NCI-H1048 (cell line): ENCODE results near the gene ADAMTS19.
A peak's percentile ranks its signal among the peaks of the same experiment; 100 is the strongest.
"Not testable (repeated sequence)": the region's sequence is repeated elsewhere in the genome, so short reads cannot be mapped to it uniquely, and the experiment has no call there.

ENCODE experiments used
- DNase-seq: peaks from one replicate; lab custom pipeline; 2025; lab: John Stamatoyannopoulos, UW

The ADAMTS19 gene

GRCh38 chr5:129593525-129593924 lies 133.4 kb downstream of the ADAMTS19 start:
- no peak for DNase-seq

GRCh38 chr5:129601576-129601975 lies 141.5 kb downstream of the ADAMTS19 start:
- DNase-seq: no peak

GRCh38 chr5:129608350-129608749 lies 148.3 kb downstream of the ADAMTS19 start:
- DNase-seq: no peak

GRCh38 chr5:129609710-129610109 lies 149.6 kb downstream of the ADAMTS19 start:
- no peak for DNase-seq

- DNase-seq: no peak
Observed at GRCh38 chr5:129616517-129616916, 156.4 kb downstream of the ADAMTS19 start.

GRCh38 chr5:129617206-129617605 lies 157.1 kb downstream of the ADAMTS19 start:
- DNase-seq: no peak

- DNase-seq: no peak
Observed at GRCh38 chr5:129619782-129620181, 159.7 kb downstream of the ADAMTS19 start.

- DNase-seq: no peak
Observed at GRCh38 chr5:129622531-129622930, 162.4 kb downstream of the ADAMTS19 start.

GRCh38 chr5:129629575-129629974 lies 169.5 kb downstream of the ADAMTS19 start:
- DNase-seq: no peak

GRCh38 chr5:129630101-129630500 lies 170.0 kb downstream of the ADAMTS19 start:
- no peak for DNase-seq

GRCh38 chr5:129631961-129632360 lies 171.9 kb downstream of the ADAMTS19 start:
- no peak for DNase-seq

GRCh38 chr5:129637501-129637900 lies 177.4 kb downstream of the ADAMTS19 start:
- not testable (repeated sequence) for DNase-seq

- no peak for DNase-seq
Observed at GRCh38 chr5:129639331-129639730, 179.2 kb downstream of the ADAMTS19 start.

GRCh38 chr5:129652349-129653056 lies 192.4 kb downstream of the ADAMTS19 start:
- no peak for DNase-seq

GRCh38 chr5:129653057-129653375 lies 192.9 kb downstream of the ADAMTS19 start:
- peak; percentile 3 for DNase-seq

GRCh38 chr5:129653442-129653841 lies 193.3 kb downstream of the ADAMTS19 start:
- no peak for DNase-seq

- DNase-seq: no peak
Observed at GRCh38 chr5:129656952-129657351, 196.9 kb downstream of the ADAMTS19 start.

- DNase-seq: peak; percentile 10
Observed at GRCh38 chr5:129658801-129659200, 198.7 kb downstream of the ADAMTS19 start.

GRCh38 chr5:129661366-129662035 lies 201.4 kb downstream of the ADAMTS19 start:
- no peak for DNase-seq

GRCh38 chr5:129664336-129664937 lies 204.3 kb downstream of the ADAMTS19 start:
- DNase-seq: peak; percentile 5

GRCh38 chr5:129670957-129671500 lies 210.9 kb downstream of the ADAMTS19 start:
- DNase-seq: no peak

GRCh38 chr5:129672006-129672405 lies 211.9 kb downstream of the ADAMTS19 start:
- DNase-seq: no peak

GRCh38 chr5:129679671-129680070 lies 219.6 kb downstream of the ADAMTS19 start:
- DNase-seq: no peak
